Mucosa of descending colon (tissue), 3 donors: ENCODE results near the gene WFS1. TPM values are rescaled to one million over a fixed set of nuclear protein-coding genes. Genes with fewer than 3 reads are reported as not detected.

Experiments used
- ATAC-seq: fragments of 200-7000 bp; cut with Tn5 transposase; one replicate; pipeline ENCODE4 v1.9.1; 2020; ENCODE audit warnings: mild to moderate bottlenecking, moderate library complexity
- DNase-seq, 3 donors: peaks; one replicate each; pipeline ENCODE4 v3.0.0-alpha.2; 2020
- H3K36me3 ChIP-seq: fragments of 200-600 bp; one replicate; pipeline ENCODE4 v1.8.0; 2021; ENCODE audit warnings: low read depth, mild to moderate bottlenecking
- H3K4me1 ChIP-seq: fragments of 200-600 bp; one replicate; pipeline ENCODE4 v1.8.0; 2021; ENCODE audit warnings: low read depth, mild to moderate bottlenecking
- H3K4me3 ChIP-seq: fragments of 200-600 bp; one replicate; pipeline ENCODE4 v1.8.0; 2021; ENCODE audit warnings: mild to moderate bottlenecking
- H3K9me3 ChIP-seq: fragments of 200-600 bp; one replicate; pipeline ENCODE4 v1.8.0; 2021; ENCODE audit warnings: mild to moderate bottlenecking
- intact Hi-C, 2 donors: fragments of 100-400 bp; cut with DNase I in 1 of 2; cut with micrococcal nuclease in 1 of 2; formaldehyde crosslinking; loops; one replicate each; pipeline versions ENCODE4 v1.11.0 to v1.11.1; 2022; cut with DNase I, micrococcal nuclease
- total RNA-seq, 3 donors: library from RNA; stranded (reverse); fragmentation: NEBNext Ultra II Directional in 2 of 3; extraction: Animal tissue kit (Norgen Biotek cat#: 25700) in 2 of 3; gene quantifications; one replicate each; pipeline versions ENCODE4 v1.2.1 to v1.2.4, GENCODE V29; 2021 to 2023
- TF ChIP-seq, protein P1 (sequence below): fragments of 200-600 bp; IDR thresholded peaks from one replicate; pipeline ENCODE4 v1.8.0; 2022; ENCODE audit warnings: antibody characterized with exemption, mild to moderate bottlenecking
- donor health status: DM: no; HTN: no; CAD: no; lungs with moderate emphysema.
- donor health status: DM: no; HTN: no; CAD: no.
- donor health status: DM: no; HTN: yes; CAD: no.

WFS1 gene
- total RNA-seq, 3 donors from 2014 or later, result 5.8 to 39.2 (median 14.9) TPM

DNA sequence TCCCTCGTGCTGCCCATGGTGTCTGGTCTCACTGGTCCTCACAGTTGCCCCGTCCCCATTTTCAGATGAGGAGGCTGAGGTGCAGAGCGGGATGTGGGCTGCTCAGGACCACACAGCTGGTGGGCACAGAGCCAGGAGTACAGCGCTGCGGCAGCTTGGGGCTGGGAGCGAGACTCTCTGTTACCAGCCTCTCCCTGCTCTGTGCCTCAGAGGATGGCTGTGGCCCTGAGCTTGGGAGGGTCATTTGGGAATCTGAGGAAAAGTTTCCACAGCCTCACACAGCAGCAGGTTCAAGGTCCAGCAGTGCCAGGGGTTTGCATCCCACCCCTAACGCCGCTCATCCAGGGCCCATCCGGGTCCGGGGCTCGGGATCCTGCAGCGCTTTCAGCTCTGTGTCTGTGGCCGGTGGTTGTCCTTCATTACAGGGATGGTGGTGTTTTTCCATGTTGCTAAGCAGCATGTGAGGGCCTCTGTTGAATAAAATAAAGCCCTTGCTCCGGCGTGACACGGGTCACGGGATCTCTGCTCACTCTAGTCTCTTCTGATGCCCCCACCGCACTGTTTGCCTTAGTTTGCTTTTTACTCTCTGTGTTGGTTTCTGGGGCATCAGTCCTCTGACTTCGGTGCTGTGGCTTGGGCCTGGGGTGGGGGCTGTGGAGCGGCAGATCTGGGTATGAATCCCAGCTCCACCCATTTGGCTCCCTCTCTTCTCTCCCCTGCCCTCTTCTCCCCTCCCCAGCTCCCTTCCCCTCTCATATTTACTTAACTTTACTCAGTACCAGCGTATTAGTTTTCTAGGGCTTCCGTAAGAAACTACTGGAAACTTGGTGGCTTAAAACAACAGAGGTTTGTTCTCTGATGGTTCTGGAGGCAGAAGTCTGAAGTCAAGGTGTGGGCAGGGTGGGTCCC is 6.5 kb downstream of the WFS1 start:
- TF ChIP-seq, protein P1, sequence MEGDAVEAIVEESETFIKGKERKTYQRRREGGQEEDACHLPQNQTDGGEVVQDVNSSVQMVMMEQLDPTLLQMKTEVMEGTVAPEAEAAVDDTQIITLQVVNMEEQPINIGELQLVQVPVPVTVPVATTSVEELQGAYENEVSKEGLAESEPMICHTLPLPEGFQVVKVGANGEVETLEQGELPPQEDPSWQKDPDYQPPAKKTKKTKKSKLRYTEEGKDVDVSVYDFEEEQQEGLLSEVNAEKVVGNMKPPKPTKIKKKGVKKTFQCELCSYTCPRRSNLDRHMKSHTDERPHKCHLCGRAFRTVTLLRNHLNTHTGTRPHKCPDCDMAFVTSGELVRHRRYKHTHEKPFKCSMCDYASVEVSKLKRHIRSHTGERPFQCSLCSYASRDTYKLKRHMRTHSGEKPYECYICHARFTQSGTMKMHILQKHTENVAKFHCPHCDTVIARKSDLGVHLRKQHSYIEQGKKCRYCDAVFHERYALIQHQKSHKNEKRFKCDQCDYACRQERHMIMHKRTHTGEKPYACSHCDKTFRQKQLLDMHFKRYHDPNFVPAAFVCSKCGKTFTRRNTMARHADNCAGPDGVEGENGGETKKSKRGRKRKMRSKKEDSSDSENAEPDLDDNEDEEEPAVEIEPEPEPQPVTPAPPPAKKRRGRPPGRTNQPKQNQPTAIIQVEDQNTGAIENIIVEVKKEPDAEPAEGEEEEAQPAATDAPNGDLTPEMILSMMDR, result no peak
- intact Hi-C loops, result no loop called here
- Histone ChIP-seq H3K4me3 (no peak overlapping the region), H3K36me3 (no peaks in the 10 kb centered on the region), H3K9me3 (no peaks in the 10 kb centered on the region), H3K4me1 (peaks cover 19% of the 10 kb centered on the region)
- DNase-seq (peak in 1 of 3 donors; percentile 22), ATAC-seq (no peak)

DNA sequence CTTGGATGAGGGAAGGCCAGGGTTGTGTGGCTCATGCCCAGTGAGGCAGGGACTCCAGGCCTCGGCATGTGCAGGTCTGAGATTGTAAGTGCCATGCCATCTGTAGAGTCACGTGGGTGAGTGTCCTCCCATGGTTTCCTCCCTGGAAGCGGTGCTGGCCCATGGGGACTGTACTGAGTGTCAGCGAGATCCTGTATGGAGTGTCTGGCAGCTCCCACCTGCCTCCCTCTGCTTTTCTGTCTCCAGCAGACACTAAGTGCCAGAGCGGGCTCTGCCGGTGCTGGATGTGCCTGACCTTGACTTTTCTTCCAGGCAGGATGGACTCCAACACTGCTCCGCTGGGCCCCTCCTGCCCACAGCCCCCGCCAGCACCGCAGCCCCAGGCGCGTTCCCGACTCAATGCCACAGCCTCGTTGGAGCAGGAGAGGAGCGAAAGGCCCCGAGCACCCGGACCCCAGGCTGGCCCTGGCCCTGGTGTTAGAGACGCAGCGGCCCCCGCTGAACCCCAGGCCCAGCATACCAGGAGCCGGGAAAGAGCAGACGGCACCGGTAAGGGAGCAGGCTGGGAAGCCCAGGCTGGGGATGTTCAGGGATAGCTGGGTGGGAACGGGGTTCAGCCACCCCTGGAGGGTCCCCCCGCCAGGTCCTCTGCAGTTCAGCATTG is 7.6 kb downstream of the WFS1 start:
- Histone ChIP-seq H3K4me1 (peaks cover 23% of the 10 kb centered on the region), H3K4me3 (no peak overlapping the region), H3K36me3 (no peaks in the 10 kb centered on the region), H3K9me3 (no peaks in the 10 kb centered on the region)
- no peak for DNase-seq
- ATAC-seq, result no peak
- intact Hi-C loops, result no loop called here
- TF ChIP-seq, protein P1, result no peak

DNA sequence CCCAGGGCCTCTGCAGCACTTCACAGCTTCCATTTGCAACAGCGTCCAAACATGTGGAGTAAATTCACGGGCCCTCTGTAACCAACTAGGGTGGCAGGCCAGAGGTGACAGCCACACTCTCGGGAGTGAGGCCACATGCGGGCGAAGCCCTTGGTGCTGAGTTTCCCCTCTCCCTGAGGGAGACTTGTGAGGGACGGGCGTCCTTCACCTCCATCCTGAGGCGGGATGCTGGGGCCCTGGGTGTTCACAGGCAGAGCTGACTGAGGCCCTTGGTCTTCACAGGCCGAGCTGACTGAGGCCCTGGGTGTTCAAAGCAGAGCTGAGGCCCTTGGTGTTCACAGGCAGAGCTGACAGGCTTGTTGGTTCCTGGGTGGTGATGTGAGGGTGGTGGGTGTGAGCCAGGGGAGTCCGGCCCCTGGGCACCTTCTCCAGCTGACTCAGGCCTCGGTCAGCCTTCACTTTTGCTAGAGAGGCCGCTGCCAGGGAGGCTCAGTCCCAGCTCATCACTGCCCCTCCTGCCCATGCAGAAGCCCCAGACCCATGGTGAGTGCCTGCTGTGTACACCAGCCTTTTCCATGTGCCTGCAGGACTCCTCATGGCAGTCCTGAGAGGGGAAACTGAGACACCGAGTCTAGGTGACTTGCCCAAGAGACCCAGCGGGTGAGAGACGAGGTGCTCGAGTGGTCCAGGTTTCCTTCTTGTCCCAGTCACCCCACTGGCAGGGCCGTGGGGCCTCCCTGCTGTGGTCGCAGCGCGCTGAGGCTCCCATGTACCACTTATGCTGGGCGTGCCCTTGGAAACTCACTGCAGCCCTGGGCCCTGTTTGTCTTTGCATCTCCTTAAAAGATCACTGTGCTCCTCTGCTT is 8.5 kb downstream of the WFS1 start:
- DNase-seq (no peak), ATAC-seq (peak; percentile 23)
- Histone ChIP-seq H3K9me3 (no peaks in the 10 kb centered on the region), H3K4me1 (peaks cover 24% of the 10 kb centered on the region), H3K36me3 (no peaks in the 10 kb centered on the region), H3K4me3 (no peak overlapping the region)
- intact Hi-C loops, result no loop called here
- TF ChIP-seq, protein P1, result no peak

DNA sequence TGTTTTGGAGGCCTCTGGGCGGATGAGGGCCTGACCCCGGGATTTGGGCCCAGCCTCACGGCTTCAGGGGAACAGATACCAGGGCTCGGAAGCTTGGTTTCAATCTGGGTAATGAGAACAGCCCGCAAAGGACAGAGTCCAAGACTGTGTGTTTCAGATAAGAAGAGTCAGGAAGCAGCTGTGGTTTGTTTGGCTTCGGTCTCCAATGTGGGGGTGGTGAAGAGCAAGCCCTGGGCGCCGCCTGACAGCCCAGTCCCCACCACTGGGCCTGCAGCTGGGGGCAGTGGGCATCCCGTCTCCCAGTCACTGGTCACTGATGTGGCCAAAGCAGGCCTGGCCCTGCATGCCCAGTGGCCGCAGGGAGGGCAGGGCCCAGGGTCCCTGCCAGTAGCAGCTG is 9.1 kb downstream of the WFS1 start:
- DNase-seq, result peak in 2 of 3 donors; percentile 48 to 50
- intact Hi-C loops, result no loop called here

More for the DNA sequence above, 9.1 kb downstream of the WFS1 start:
- Histone ChIP-seq H3K4me3 (no peak overlapping the region), H3K36me3 (no peaks in the 10 kb centered on the region), H3K4me1 (peaks cover 24% of the 10 kb centered on the region), H3K9me3 (no peaks in the 10 kb centered on the region)
- ATAC-seq, result peak; percentile 72
- TF ChIP-seq, protein P1, result no peak
